ENCODE measurements around the gene IWS1.

GRCh38 chr2:127486247-127487058 lies 39.8 kb downstream of the IWS1 start:
- TF ChIP-seq EZH2 (IDR thresholded peaks at IDR 0.05; ENCODE audit: insufficient read depth, poor library complexity, severe bottlenecking) = no peak
- TF ChIP-seq EZH2phosphoT487 (IDR thresholded peaks at IDR 0.05; ENCODE audit: insufficient read depth, low read depth) = no peak
